Ectodermal cell (in vitro differentiated cells): Measurements from ENCODE around the gene C5orf22.

Experiments
- H3K27ac ChIP-seq: 2 replicates; pipeline ENCODE4 v1.7.0; 2013; ENCODE audit warnings: mild to moderate bottlenecking, low read depth, low read length; ENCODE audit not compliant: insufficient read depth, poor library complexity, severe bottlenecking
- H3K27me3 ChIP-seq: 2 replicates; pipeline ENCODE4 v1.7.0; 2013; ENCODE audit warnings: mild to moderate bottlenecking, low read length; ENCODE audit not compliant: insufficient read depth, control insufficient read depth, poor library complexity, severe bottlenecking
- H3K36me3 ChIP-seq: one replicate; pipeline ENCODE4 v1.7.0; 2013; ENCODE audit warnings: low read length; ENCODE audit not compliant: control insufficient read depth, insufficient read depth
- H3K4me1 ChIP-seq: one replicate; pipeline ENCODE4 v1.7.0; 2013; ENCODE audit warnings: low read length; ENCODE audit not compliant: control insufficient read depth, insufficient read depth
- H3K4me3 ChIP-seq: 2 replicates; pipeline ENCODE4 v1.7.0; 2013; ENCODE audit warnings: low read depth, low read length, control low read depth; ENCODE audit not compliant: insufficient read depth
- H3K9me3 ChIP-seq: 2 replicates; pipeline ENCODE4 v1.7.0; 2013; ENCODE audit warnings: mild to moderate bottlenecking, low read length, moderate library complexity; ENCODE audit not compliant: control insufficient read depth
- WGBS, 2 experiments: methylation state at CpG; one replicate each; pipeline ENCODE4 v1.1.7; 2013; ENCODE audit warnings: missing lambda C conversion rate in 2 of 2; 5-methylcytosine and 5-hydroxymethylcytosine counted together

Gene C5orf22

DNA sequence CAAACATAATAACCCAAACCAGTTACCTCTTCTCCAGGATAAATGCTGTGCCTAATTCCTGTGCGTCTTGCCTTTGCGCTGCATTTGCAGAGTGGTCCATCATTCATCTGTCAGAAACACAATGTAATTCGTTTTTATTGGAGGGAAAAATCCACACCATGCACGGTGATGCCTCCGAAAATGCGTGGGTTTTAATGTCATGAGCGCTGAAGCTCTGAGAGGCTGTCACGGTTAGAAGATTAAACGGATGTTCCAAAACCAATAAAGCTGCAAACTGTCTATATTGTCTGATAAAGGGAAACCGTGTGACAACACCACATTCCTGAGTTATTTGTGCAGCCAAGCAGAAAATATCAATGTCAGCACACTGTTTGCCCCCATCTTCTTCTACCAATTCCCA is 27.6 kb upstream of the C5orf22 start:
- Histone ChIP-seq H3K27me3 (no peaks in the 10 kb centered on the region), H3K4me3 (no peak overlapping the region), H3K27ac (no peak overlapping the region), H3K4me1 (no peaks in the 10 kb centered on the region), H3K36me3 (peaks cover 23% of the 10 kb centered on the region), H3K9me3 (no peaks in the 10 kb centered on the region)
- 96% methylated on average over 10 of the region's 10 CpGs for WGBS, 2 experiments

DNA sequence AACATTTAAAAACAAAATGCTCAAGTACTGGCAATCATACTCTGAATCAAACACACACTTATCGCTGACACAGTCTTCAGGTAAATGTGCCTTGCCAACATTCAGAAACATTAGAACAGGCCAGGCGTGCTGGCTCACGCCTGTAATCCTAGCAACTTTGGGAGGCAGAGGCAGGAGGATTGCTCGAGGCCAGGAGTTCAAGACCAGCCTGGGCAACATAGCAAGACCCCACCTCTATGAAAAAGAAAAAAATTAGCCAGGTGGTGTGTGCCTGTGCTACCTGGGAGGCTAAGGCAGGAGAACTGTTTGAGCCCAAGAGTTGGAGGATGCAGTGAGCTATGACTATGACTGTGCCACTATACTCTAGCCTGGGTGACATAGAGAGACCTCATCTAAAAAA is 20.8 kb upstream of the C5orf22 start:
- Histone ChIP-seq H3K27me3 (no peaks in the 10 kb centered on the region), H3K9me3 (no peaks in the 10 kb centered on the region), H3K4me3 (no peak overlapping the region), H3K27ac (no peak overlapping the region), H3K36me3 (peaks cover 24% of the 10 kb centered on the region), H3K4me1 (no peaks in the 10 kb centered on the region)
- WGBS, 2 experiments, result 91 to 92% methylated on average over 4 of the region's 4 CpGs

DNA sequence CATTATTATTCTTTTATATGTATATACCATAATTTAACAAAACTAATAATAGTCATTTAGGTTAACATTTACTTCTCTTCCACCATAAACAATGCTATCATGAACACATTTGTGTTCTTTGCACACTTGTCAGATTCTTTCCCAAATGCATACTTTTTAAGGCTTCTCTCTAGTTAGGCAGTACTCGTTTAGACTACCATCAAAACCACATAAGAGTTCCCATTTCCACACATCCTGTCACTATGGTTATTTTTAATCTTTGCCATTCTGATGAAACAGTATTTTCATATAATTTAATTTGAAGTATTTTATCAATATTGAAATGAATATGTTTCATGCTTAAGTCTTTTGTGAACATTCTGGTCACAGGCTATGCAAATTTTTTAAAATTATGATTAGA is 15.3 kb upstream of the C5orf22 start:
- Histone ChIP-seq H3K4me1 (no peaks in the 10 kb centered on the region), H3K36me3 (peaks cover 16% of the 10 kb centered on the region), H3K27ac (no peak overlapping the region), H3K4me3 (no peak overlapping the region), H3K27me3 (no peaks in the 10 kb centered on the region), H3K9me3 (no peaks in the 10 kb centered on the region)
- 87 to 97% methylated on average over 1 of the region's 1 CpG for WGBS, 2 experiments

DNA sequence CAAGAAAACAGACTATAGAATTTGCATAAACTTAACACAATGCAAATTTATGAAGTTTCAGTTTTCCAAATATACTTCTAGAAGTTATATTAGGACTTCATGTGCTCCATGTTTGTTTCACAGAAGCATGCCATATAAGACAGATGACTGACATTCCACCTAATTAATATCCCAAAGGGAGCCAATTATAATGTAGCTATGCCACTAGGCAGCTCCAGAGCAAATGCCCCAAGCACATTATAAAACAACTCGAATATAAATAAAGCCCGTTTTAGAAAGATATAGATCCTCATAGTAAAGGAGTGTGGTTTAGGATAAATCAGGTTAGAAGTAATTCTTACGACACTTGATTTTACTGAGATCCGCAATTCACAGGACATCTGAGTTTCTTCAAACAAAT is 9.1 kb upstream of the C5orf22 start:
- Histone ChIP-seq H3K27ac (no peak overlapping the region), H3K4me3 (no peak overlapping the region), H3K9me3 (no peaks in the 10 kb centered on the region), H3K27me3 (no peaks in the 10 kb centered on the region), H3K4me1 (no peaks in the 10 kb centered on the region), H3K36me3 (peaks cover 39% of the 10 kb centered on the region)
- WGBS, 2 experiments, result 89 to 97% methylated on average over 3 to 4 of the region's 4 CpGs

- H3K27me3 ChIP-seq, result no peaks in the 10 kb centered on the region
- H3K36me3 ChIP-seq, result peaks cover 43% of the 10 kb centered on the region
- H3K27ac ChIP-seq, result no peak overlapping the region
- no peaks in the 10 kb centered on the region for H3K9me3 ChIP-seq
- H3K4me3 ChIP-seq, result peak overlapping the region; percentile 78
- peaks cover 15% of the 10 kb centered on the region for H3K4me1 ChIP-seq
- 81 to 84% methylated on average over 9 of the region's 9 CpGs for WGBS, 2 experiments
These were observed 1.4 kb upstream of the C5orf22 start for GRCh38 chr5:31530541-31531265.

- H3K27ac ChIP-seq, result peak overlapping the region; percentile 61
- peak overlapping the region; percentile 78 for H3K4me3 ChIP-seq
- peaks cover 35% of the 10 kb centered on the region for H3K36me3 ChIP-seq
- no peaks in the 10 kb centered on the region for H3K27me3 ChIP-seq
- H3K9me3 ChIP-seq, result no peaks in the 10 kb centered on the region
- 0 to 1% methylated on average over 13 of the region's 13 CpGs for WGBS, 2 experiments
- H3K4me1 ChIP-seq, result peaks cover 15% of the 10 kb centered on the region
These were observed 586 bp upstream of the C5orf22 start for GRCh38 chr5:31531543-31531887.

- Histone ChIP-seq H3K4me3 (no peak overlapping the region), H3K9me3 (no peaks in the 10 kb centered on the region), H3K27ac (no peak overlapping the region), H3K4me1 (peaks cover 15% of the 10 kb centered on the region), H3K36me3 (peaks cover 27% of the 10 kb centered on the region), H3K27me3 (no peaks in the 10 kb centered on the region)
- WGBS, 2 experiments, result 87 to 100% methylated on average over 1 of the region's 1 CpG
These were observed 2.5 kb downstream of the C5orf22 start for GRCh38 chr5:31534527-31535046.

- 93 to 97% methylated on average over 1 of the region's 3 CpGs for WGBS, 2 experiments
- Histone ChIP-seq H3K4me3 (no peak overlapping the region), H3K4me1 (peaks cover 6% of the 10 kb centered on the region), H3K9me3 (no peaks in the 10 kb centered on the region), H3K36me3 (peaks cover 35% of the 10 kb centered on the region), H3K27me3 (no peaks in the 10 kb centered on the region), H3K27ac (no peak overlapping the region)
These were observed 4.8 kb downstream of the C5orf22 start for GRCh38 chr5:31536873-31537272.

DNA sequence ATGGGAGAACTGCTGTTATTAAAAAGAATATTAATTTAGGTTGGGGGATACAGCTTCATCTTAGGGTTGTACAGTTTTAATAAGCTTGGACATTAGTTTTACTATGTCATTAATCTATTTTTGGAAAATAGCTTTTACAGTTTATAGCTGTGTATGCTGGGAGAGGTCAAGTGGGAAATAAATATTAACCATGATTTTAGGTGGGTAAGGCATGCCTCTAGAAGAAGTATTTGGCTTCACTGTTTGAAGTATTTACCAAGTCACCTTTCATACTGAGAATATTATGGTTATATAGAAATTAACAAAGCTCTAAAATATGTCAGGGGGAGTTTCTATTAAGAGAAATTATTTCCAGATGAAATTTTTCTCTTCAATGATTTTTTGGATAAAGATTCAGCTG is 5.2 kb downstream of the C5orf22 start:
- H3K4me1 ChIP-seq, result peaks cover 6% of the 10 kb centered on the region
- peaks cover 37% of the 10 kb centered on the region for H3K36me3 ChIP-seq
- H3K9me3 ChIP-seq, result no peaks in the 10 kb centered on the region
- H3K27ac ChIP-seq, result no peak overlapping the region
- H3K27me3 ChIP-seq, result no peaks in the 10 kb centered on the region
- H3K4me3 ChIP-seq, result no peak overlapping the region

DNA sequence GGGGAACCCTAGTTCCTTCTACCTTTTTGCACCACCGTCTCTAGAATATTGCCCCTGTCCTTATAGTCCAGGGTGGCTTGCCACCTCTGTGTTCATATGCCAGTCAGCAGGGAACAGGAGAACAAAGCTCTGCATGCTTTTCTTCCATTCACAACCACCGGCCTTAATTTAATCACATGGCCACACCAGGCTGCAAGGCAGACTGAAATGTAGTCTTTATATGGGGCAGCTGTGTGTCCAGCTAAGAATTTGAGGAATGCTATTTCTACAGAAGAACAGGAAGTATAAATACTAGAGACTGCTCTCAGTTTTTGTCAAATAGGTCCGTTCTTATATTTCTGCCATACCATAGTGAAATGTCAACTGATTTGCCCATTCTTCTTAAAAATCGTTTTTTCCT is 5.8 kb downstream of the C5orf22 start:
- H3K4me1 ChIP-seq, result peaks cover 6% of the 10 kb centered on the region
- H3K27ac ChIP-seq, result no peak overlapping the region
- 81 to 87% methylated on average over 3 to 4 of the region's 4 CpGs for WGBS, 2 experiments
- H3K27me3 ChIP-seq, result no peaks in the 10 kb centered on the region
- H3K36me3 ChIP-seq, result peaks cover 37% of the 10 kb centered on the region
- no peak overlapping the region for H3K4me3 ChIP-seq
- no peaks in the 10 kb centered on the region for H3K9me3 ChIP-seq
